Suprapubic skin (tissue), 3 donors: Measurements from ENCODE around the gene LUZP2.

Experiments used
- POLR2A ChIP-seq, 2 donors: fragments of 450-650 bp; IDR thresholded peaks; one replicate each; pipeline ENCODE4 v1.6.1; 2017; ENCODE audit warnings: antibody characterized with exemption in 2 of 2, mild to moderate bottlenecking in 2 of 2, moderate library complexity in 2 of 2
- TF ChIP-seq, protein P1 (sequence below), 2 donors: fragments of 200-600 bp in 1 of 2; fragments of 450-650 bp in 1 of 2; sonication (generic) in 1 of 2; IDR thresholded peaks; one replicate each; pipeline ENCODE4 v1.5.1; 2016 to 2019; ENCODE audit warnings: antibody characterized with exemption in 2 of 2, mild to moderate bottlenecking in 1 of 2, moderate library complexity in 1 of 2

GRCh38 chr11:24478718-24479117, 18.1 kb upstream of the LUZP2 start:
- TF ChIP-seq, protein P1, sequence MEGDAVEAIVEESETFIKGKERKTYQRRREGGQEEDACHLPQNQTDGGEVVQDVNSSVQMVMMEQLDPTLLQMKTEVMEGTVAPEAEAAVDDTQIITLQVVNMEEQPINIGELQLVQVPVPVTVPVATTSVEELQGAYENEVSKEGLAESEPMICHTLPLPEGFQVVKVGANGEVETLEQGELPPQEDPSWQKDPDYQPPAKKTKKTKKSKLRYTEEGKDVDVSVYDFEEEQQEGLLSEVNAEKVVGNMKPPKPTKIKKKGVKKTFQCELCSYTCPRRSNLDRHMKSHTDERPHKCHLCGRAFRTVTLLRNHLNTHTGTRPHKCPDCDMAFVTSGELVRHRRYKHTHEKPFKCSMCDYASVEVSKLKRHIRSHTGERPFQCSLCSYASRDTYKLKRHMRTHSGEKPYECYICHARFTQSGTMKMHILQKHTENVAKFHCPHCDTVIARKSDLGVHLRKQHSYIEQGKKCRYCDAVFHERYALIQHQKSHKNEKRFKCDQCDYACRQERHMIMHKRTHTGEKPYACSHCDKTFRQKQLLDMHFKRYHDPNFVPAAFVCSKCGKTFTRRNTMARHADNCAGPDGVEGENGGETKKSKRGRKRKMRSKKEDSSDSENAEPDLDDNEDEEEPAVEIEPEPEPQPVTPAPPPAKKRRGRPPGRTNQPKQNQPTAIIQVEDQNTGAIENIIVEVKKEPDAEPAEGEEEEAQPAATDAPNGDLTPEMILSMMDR (IDR thresholded peaks at IDR 0.05), result no peak
- TF ChIP-seq POLR2A (IDR thresholded peaks at IDR 0.05), result no peak
